ENCODE data around the gene NCAPG2.
A peak's percentile ranks its signal among the peaks of the same experiment; 100 is the strongest.

NCAPG2 gene

GRCh38 chr7:158745057-158745715, 40.6 kb upstream of the NCAPG2 start:
- H3K27ac ChIP-seq (ENCODE audit: low read depth in 2 of 2, low read length in 2 of 2): no peak overlapping the region
- no peak overlapping the region for H3K9ac ChIP-seq (ENCODE audit: low read depth in 1 of 2, low read length in 2 of 2)
- no peaks in the 10 kb centered on the region for H3K27me3 ChIP-seq (ENCODE audit: control insufficient read depth in 2 of 2, insufficient read depth in 2 of 2, low read length in 2 of 2)
- H3K36me3 ChIP-seq (ENCODE audit: control insufficient read depth in 2 of 2, insufficient read depth in 2 of 2, low read length in 2 of 2): peaks cover 28 to 43% of the 10 kb centered on the region in 2 donors
- no peaks in the 10 kb centered on the region for H3K4me1 ChIP-seq (ENCODE audit: control insufficient read depth in 2 of 2, insufficient read depth in 2 of 2, low read length in 2 of 2)
- H3K4me3 ChIP-seq (ENCODE audit: low read length in 2 of 2): no peak overlapping the region
- no peaks in the 10 kb centered on the region for H3K9me3 ChIP-seq (ENCODE audit: control insufficient read depth in 2 of 2, low read length in 2 of 2)

- Histone ChIP-seq H3K27me3 (ENCODE audit: control insufficient read depth in 2 of 2, insufficient read depth in 2 of 2, low read length in 2 of 2) (no peaks in the 10 kb centered on the region), H3K4me1 (ENCODE audit: control insufficient read depth in 2 of 2, insufficient read depth in 2 of 2, low read length in 2 of 2) (no peaks in the 10 kb centered on the region), H3K36me3 (ENCODE audit: control insufficient read depth in 2 of 2, insufficient read depth in 2 of 2, low read length in 2 of 2) (peaks cover 34 to 50% of the 10 kb centered on the region in 2 donors), H3K27ac (ENCODE audit: low read depth in 2 of 2, low read length in 2 of 2) (no peak overlapping the region), H3K9ac (ENCODE audit: low read depth in 1 of 2, low read length in 2 of 2) (no peak overlapping the region), H3K9me3 (ENCODE audit: control insufficient read depth in 2 of 2, low read length in 2 of 2) (no peaks in the 10 kb centered on the region), H3K4me3 (ENCODE audit: low read length in 2 of 2) (no peak overlapping the region)
Observed at GRCh38 chr7:158744070-158744469, 39.5 kb upstream of the NCAPG2 start.

- no peaks in the 10 kb centered on the region for H3K27me3 ChIP-seq (ENCODE audit: control insufficient read depth in 2 of 2, insufficient read depth in 2 of 2, low read length in 2 of 2)
- H3K9ac ChIP-seq (ENCODE audit: low read depth in 1 of 2, low read length in 2 of 2): no peak overlapping the region
- no peak overlapping the region for H3K27ac ChIP-seq (ENCODE audit: low read depth in 2 of 2, low read length in 2 of 2)
- peaks cover 36 to 55% of the 10 kb centered on the region in 2 donors for H3K36me3 ChIP-seq (ENCODE audit: control insufficient read depth in 2 of 2, insufficient read depth in 2 of 2, low read length in 2 of 2)
- H3K9me3 ChIP-seq (ENCODE audit: control insufficient read depth in 2 of 2, low read length in 2 of 2): no peaks in the 10 kb centered on the region
- no peak overlapping the region for H3K4me3 ChIP-seq (ENCODE audit: low read length in 2 of 2)
- no peaks in the 10 kb centered on the region for H3K4me1 ChIP-seq (ENCODE audit: control insufficient read depth in 2 of 2, insufficient read depth in 2 of 2, low read length in 2 of 2)
Observed at GRCh38 chr7:158743219-158743618, 38.6 kb upstream of the NCAPG2 start.

- Histone ChIP-seq H3K36me3 (ENCODE audit: control insufficient read depth in 2 of 2, insufficient read depth in 2 of 2, low read length in 2 of 2) (peaks cover 33 to 52% of the 10 kb centered on the region in 2 donors), H3K27ac (ENCODE audit: low read depth in 2 of 2, low read length in 2 of 2) (no peak overlapping the region)
Observed at GRCh38 chr7:158742065-158742821, 37.6 kb upstream of the NCAPG2 start.

GRCh38 chr7:158741294-158741666, 36.7 kb upstream of the NCAPG2 start:
- no peaks in the 10 kb centered on the region for H3K27me3 ChIP-seq (ENCODE audit: control insufficient read depth in 2 of 2, insufficient read depth in 2 of 2, low read length in 2 of 2)
- no peaks in the 10 kb centered on the region for H3K4me1 ChIP-seq (ENCODE audit: control insufficient read depth in 2 of 2, insufficient read depth in 2 of 2, low read length in 2 of 2)
- no peak overlapping the region for H3K27ac ChIP-seq (ENCODE audit: low read depth in 2 of 2, low read length in 2 of 2)
- no peak overlapping the region for H3K9ac ChIP-seq (ENCODE audit: low read depth in 1 of 2, low read length in 2 of 2)
- H3K4me3 ChIP-seq (ENCODE audit: low read length in 2 of 2): no peak overlapping the region
- no peaks in the 10 kb centered on the region for H3K9me3 ChIP-seq (ENCODE audit: control insufficient read depth in 2 of 2, low read length in 2 of 2)
- peaks cover 40 to 58% of the 10 kb centered on the region in 2 donors for H3K36me3 ChIP-seq (ENCODE audit: control insufficient read depth in 2 of 2, insufficient read depth in 2 of 2, low read length in 2 of 2)

More at GRCh38 chr7:158742065-158742821, 37.6 kb upstream of the NCAPG2 start:
- Histone ChIP-seq H3K27me3 (ENCODE audit: control insufficient read depth in 2 of 2, insufficient read depth in 2 of 2, low read length in 2 of 2) (no peaks in the 10 kb centered on the region), H3K4me3 (ENCODE audit: low read length in 2 of 2) (no peak overlapping the region), H3K9ac (ENCODE audit: low read depth in 1 of 2, low read length in 2 of 2) (no peak overlapping the region), H3K9me3 (ENCODE audit: control insufficient read depth in 2 of 2, low read length in 2 of 2) (no peaks in the 10 kb centered on the region), H3K4me1 (ENCODE audit: control insufficient read depth in 2 of 2, insufficient read depth in 2 of 2, low read length in 2 of 2) (no peaks in the 10 kb centered on the region)

- no peaks in the 10 kb centered on the region for H3K4me1 ChIP-seq (ENCODE audit: control insufficient read depth in 2 of 2, insufficient read depth in 2 of 2, low read length in 2 of 2)
- no peak overlapping the region for H3K4me3 ChIP-seq (ENCODE audit: low read length in 2 of 2)
- no peaks in the 10 kb centered on the region for H3K9me3 ChIP-seq (ENCODE audit: control insufficient read depth in 2 of 2, low read length in 2 of 2)
- H3K27ac ChIP-seq (ENCODE audit: low read depth in 2 of 2, low read length in 2 of 2): peak overlapping the region in 1 of 2 donors; percentile 27
- H3K27me3 ChIP-seq (ENCODE audit: control insufficient read depth in 2 of 2, insufficient read depth in 2 of 2, low read length in 2 of 2): no peaks in the 10 kb centered on the region
- H3K36me3 ChIP-seq (ENCODE audit: control insufficient read depth in 2 of 2, insufficient read depth in 2 of 2, low read length in 2 of 2): peaks cover 44 to 63% of the 10 kb centered on the region in 2 donors
- no peak overlapping the region for H3K9ac ChIP-seq (ENCODE audit: low read depth in 1 of 2, low read length in 2 of 2)
Observed at GRCh38 chr7:158740657-158741293, 36.2 kb upstream of the NCAPG2 start.

- H3K4me1 ChIP-seq (ENCODE audit: control insufficient read depth in 2 of 2, insufficient read depth in 2 of 2, low read length in 2 of 2): no peaks in the 10 kb centered on the region
- no peak overlapping the region for H3K4me3 ChIP-seq (ENCODE audit: low read length in 2 of 2)
- peak overlapping the region in 1 of 2 donors; percentile 27 for H3K27ac ChIP-seq (ENCODE audit: low read depth in 2 of 2, low read length in 2 of 2)
- peaks cover 44 to 66% of the 10 kb centered on the region in 2 donors for H3K36me3 ChIP-seq (ENCODE audit: control insufficient read depth in 2 of 2, insufficient read depth in 2 of 2, low read length in 2 of 2)
- H3K9me3 ChIP-seq (ENCODE audit: control insufficient read depth in 2 of 2, low read length in 2 of 2): no peaks in the 10 kb centered on the region
- no peaks in the 10 kb centered on the region for H3K27me3 ChIP-seq (ENCODE audit: control insufficient read depth in 2 of 2, insufficient read depth in 2 of 2, low read length in 2 of 2)
- no peak overlapping the region for H3K9ac ChIP-seq (ENCODE audit: low read depth in 1 of 2, low read length in 2 of 2)
Observed at GRCh38 chr7:158740013-158740656, 35.5 kb upstream of the NCAPG2 start.

GRCh38 chr7:158738841-158739240, 34.2 kb upstream of the NCAPG2 start:
- Histone ChIP-seq H3K9me3 (ENCODE audit: control insufficient read depth in 2 of 2, low read length in 2 of 2) (no peaks in the 10 kb centered on the region), H3K36me3 (ENCODE audit: control insufficient read depth in 2 of 2, insufficient read depth in 2 of 2, low read length in 2 of 2) (peaks cover 48 to 78% of the 10 kb centered on the region in 2 donors), H3K27me3 (ENCODE audit: control insufficient read depth in 2 of 2, insufficient read depth in 2 of 2, low read length in 2 of 2) (no peaks in the 10 kb centered on the region), H3K4me3 (ENCODE audit: low read length in 2 of 2) (no peak overlapping the region), H3K27ac (ENCODE audit: low read depth in 2 of 2, low read length in 2 of 2) (no peak overlapping the region), H3K9ac (ENCODE audit: low read depth in 1 of 2, low read length in 2 of 2) (no peak overlapping the region), H3K4me1 (ENCODE audit: control insufficient read depth in 2 of 2, insufficient read depth in 2 of 2, low read length in 2 of 2) (no peaks in the 10 kb centered on the region)

- H3K27me3 ChIP-seq (ENCODE audit: control insufficient read depth in 2 of 2, insufficient read depth in 2 of 2, low read length in 2 of 2): no peaks in the 10 kb centered on the region
- no peaks in the 10 kb centered on the region for H3K4me1 ChIP-seq (ENCODE audit: control insufficient read depth in 2 of 2, insufficient read depth in 2 of 2, low read length in 2 of 2)
- no peak overlapping the region for H3K4me3 ChIP-seq (ENCODE audit: low read length in 2 of 2)
- H3K9ac ChIP-seq (ENCODE audit: low read depth in 1 of 2, low read length in 2 of 2): no peak overlapping the region
- peaks cover 41 to 80% of the 10 kb centered on the region in 2 donors for H3K36me3 ChIP-seq (ENCODE audit: control insufficient read depth in 2 of 2, insufficient read depth in 2 of 2, low read length in 2 of 2)
- no peaks in the 10 kb centered on the region for H3K9me3 ChIP-seq (ENCODE audit: control insufficient read depth in 2 of 2, low read length in 2 of 2)
- no peak overlapping the region for H3K27ac ChIP-seq (ENCODE audit: low read depth in 2 of 2, low read length in 2 of 2)
Observed at GRCh38 chr7:158737064-158737695, 32.6 kb upstream of the NCAPG2 start.
